A549 (cell line): ENCODE measurements around the gene RNGTT.

Experiments used
- EP300 ChIP-seq, 2 experiments: fragments of >200 bp; sonication (Bioruptor Twin); formaldehyde crosslinking; IDR thresholded peaks; 2 replicates in 1 of 2; 3 replicates in 1 of 2; pipeline ENCODE4 v1.6.1; 2016 to 2017
- RFX5 ChIP-seq: fragments of 450-650 bp; IDR thresholded peaks from 2 replicates; pipeline ENCODE4 v1.7.1; 2014; ENCODE audit warnings: antibody characterized with exemption, mild to moderate bottlenecking, moderate library complexity
- TF ChIP-seq, protein P1 (sequence below): fragments of >200 bp; sonication (Bioruptor Twin); formaldehyde crosslinking; IDR thresholded peaks from 3 replicates; pipeline ENCODE4 v1.5.1; 2016

DNA sequence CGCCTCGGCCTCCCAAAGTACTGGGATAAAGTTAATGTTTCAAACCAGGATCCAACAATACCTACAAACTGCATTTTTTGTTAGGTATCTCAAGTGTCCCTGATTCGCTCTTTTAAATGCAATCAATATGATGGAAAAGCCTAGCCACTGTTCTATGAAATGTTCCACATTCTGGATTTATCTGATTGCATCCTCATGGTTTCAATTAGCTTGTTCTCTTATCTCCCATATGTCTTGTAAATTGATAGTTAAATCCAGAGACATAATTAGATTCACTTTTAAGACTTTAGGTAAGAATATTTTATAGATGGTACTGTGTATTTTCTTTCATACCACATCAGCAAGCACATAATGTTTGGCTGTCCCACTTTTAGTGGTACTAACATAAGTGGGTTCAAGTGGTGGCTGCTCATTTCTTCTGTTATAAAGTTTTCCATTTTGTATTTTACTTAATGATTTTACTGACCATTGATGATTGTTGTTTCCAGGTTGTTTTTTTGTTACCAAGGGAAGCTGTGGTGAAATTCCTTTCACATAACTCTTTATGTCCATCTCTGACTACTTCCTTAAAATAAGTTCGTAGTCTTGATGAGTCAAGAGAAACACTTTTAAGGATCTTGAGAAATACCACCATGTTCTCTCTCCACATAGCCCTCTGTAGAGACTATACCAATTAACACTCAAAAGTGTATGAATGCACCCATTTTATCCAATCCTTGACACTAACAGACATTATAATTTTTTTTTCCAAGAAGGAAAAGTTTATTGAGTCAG is 40.5 kb downstream of the RNGTT start:
- TF ChIP-seq, protein P1, sequence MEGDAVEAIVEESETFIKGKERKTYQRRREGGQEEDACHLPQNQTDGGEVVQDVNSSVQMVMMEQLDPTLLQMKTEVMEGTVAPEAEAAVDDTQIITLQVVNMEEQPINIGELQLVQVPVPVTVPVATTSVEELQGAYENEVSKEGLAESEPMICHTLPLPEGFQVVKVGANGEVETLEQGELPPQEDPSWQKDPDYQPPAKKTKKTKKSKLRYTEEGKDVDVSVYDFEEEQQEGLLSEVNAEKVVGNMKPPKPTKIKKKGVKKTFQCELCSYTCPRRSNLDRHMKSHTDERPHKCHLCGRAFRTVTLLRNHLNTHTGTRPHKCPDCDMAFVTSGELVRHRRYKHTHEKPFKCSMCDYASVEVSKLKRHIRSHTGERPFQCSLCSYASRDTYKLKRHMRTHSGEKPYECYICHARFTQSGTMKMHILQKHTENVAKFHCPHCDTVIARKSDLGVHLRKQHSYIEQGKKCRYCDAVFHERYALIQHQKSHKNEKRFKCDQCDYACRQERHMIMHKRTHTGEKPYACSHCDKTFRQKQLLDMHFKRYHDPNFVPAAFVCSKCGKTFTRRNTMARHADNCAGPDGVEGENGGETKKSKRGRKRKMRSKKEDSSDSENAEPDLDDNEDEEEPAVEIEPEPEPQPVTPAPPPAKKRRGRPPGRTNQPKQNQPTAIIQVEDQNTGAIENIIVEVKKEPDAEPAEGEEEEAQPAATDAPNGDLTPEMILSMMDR, result no peak
- no peak for TF ChIP-seq RFX5
- no peak for TF ChIP-seq EP300 (IDR thresholded peaks at IDR 0.05)
